ENCODE data around the gene OR13J1.
"Not testable (repeated sequence)": the region's sequence is repeated elsewhere in the genome, so short reads cannot be mapped to it uniquely, and the experiment has no call there.

OR13J1 gene

GRCh38 chr9:35905051-35905781 is 35.0 kb upstream of the OR13J1 start:
- DNase-seq (ENCODE audit: low read depth in 3 of 3) = no peak

- DNase-seq (ENCODE audit: low read depth in 3 of 3) = no peak
These were observed 34.1 kb upstream of the OR13J1 start for GRCh38 chr9:35904338-35904737.

- no peak for DNase-seq (ENCODE audit: low read depth in 3 of 3)
These were observed 32.8 kb upstream of the OR13J1 start for GRCh38 chr9:35903049-35903448.

- no peak for DNase-seq (ENCODE audit: low read depth in 3 of 3)
These were observed 28.8 kb upstream of the OR13J1 start for GRCh38 chr9:35899021-35899420.

- DNase-seq (ENCODE audit: low read depth in 3 of 3) = no peak
These were observed 28.1 kb upstream of the OR13J1 start for GRCh38 chr9:35898337-35898736.

- not testable (repeated sequence) for DNase-seq (ENCODE audit: low read depth in 3 of 3)
These were observed 27.3 kb upstream of the OR13J1 start for GRCh38 chr9:35897376-35898099.

GRCh38 chr9:35896570-35896969 is 26.4 kb upstream of the OR13J1 start:
- DNase-seq (ENCODE audit: low read depth in 3 of 3) = no peak

GRCh38 chr9:35892051-35892450 is 21.9 kb upstream of the OR13J1 start:
- no peak for DNase-seq (ENCODE audit: low read depth in 3 of 3)

GRCh38 chr9:35891646-35892045 is 21.4 kb upstream of the OR13J1 start:
- DNase-seq (ENCODE audit: low read depth in 3 of 3) = no peak

GRCh38 chr9:35884908-35885307 is 14.7 kb upstream of the OR13J1 start:
- not testable (repeated sequence) for DNase-seq (ENCODE audit: low read depth in 3 of 3)

GRCh38 chr9:35882996-35883395 is 12.8 kb upstream of the OR13J1 start:
- DNase-seq (ENCODE audit: low read depth in 3 of 3) = no peak

- DNase-seq (ENCODE audit: low read depth in 3 of 3) = peak; percentile 59 to 78 (median 71)
These were observed 12.2 kb upstream of the OR13J1 start for GRCh38 chr9:35882263-35882848.

GRCh38 chr9:35872505-35872904 is 2.3 kb upstream of the OR13J1 start:
- DNase-seq (ENCODE audit: low read depth in 3 of 3) = no peak

GRCh38 chr9:35871545-35871944 is 1.3 kb upstream of the OR13J1 start:
- no peak for DNase-seq (ENCODE audit: low read depth in 3 of 3)

GRCh38 chr9:35869621-35870216 is 482 bp downstream of the OR13J1 start:
- no peak for DNase-seq (ENCODE audit: low read depth in 3 of 3)

GRCh38 chr9:35868933-35869332 is 1.3 kb downstream of the OR13J1 start:
- DNase-seq (ENCODE audit: low read depth in 3 of 3) = no peak

- no peak for DNase-seq (ENCODE audit: low read depth in 3 of 3)
These were observed 2.7 kb downstream of the OR13J1 start for GRCh38 chr9:35867538-35867937.

- no peak for DNase-seq (ENCODE audit: low read depth in 3 of 3)
These were observed 5.4 kb downstream of the OR13J1 start for GRCh38 chr9:35864695-35865255.

- no peak for DNase-seq (ENCODE audit: low read depth in 3 of 3)
These were observed 6.6 kb downstream of the OR13J1 start for GRCh38 chr9:35863583-35863982.

GRCh38 chr9:35862328-35862727 is 7.9 kb downstream of the OR13J1 start:
- DNase-seq (ENCODE audit: low read depth in 3 of 3) = no peak

- DNase-seq (ENCODE audit: low read depth in 3 of 3) = no peak
These were observed 8.9 kb downstream of the OR13J1 start for GRCh38 chr9:35861161-35861897.

GRCh38 chr9:35859990-35860339 is 10.2 kb downstream of the OR13J1 start:
- DNase-seq (ENCODE audit: low read depth in 3 of 3) = no peak

Measured in stimulated activated CD4-positive, alpha-beta T cell treated with anti-CD3 and anti-CD28 coated beads, TNF-alpha, amount 100 ng/mL, for 48 hours (primary cell).